Trophoblast cell (in vitro differentiated cells and primary cell): ENCODE results near the gene ALDH16A1.

Experiments used
- DNase-seq, 2 donors: peaks; one replicate each; pipeline ENCODE4 v3.0.0-alpha.2; 2016
- H2AFZ ChIP-seq: 2 replicates; pipeline ENCODE4 v1.6.1; 2013; ENCODE audit warnings: low read length, moderate library complexity, mild to moderate bottlenecking; ENCODE audit not compliant: insufficient read depth, poor library complexity
- H2AK5ac ChIP-seq: 2 replicates; pipeline ENCODE4 v1.6.1; 2013; ENCODE audit warnings: mild to moderate bottlenecking, low read length
- H2BK120ac ChIP-seq: 2 replicates; pipeline ENCODE4 v1.6.1; 2013; ENCODE audit warnings: low read length, mild to moderate bottlenecking, moderate library complexity; ENCODE audit not compliant: insufficient read depth, poor library complexity
- H2BK12ac ChIP-seq: 2 replicates; pipeline ENCODE4 v1.6.1; 2013; ENCODE audit warnings: mild to moderate bottlenecking, low read length, moderate library complexity
- H2BK5ac ChIP-seq: 2 replicates; pipeline ENCODE4 v1.6.1; 2013; ENCODE audit warnings: low read length, low read depth, moderate library complexity, mild to moderate bottlenecking; ENCODE audit not compliant: poor library complexity
- H3K14ac ChIP-seq: 2 replicates; pipeline ENCODE4 v1.6.1; 2013; ENCODE audit warnings: mild to moderate bottlenecking, low read length
- H3K18ac ChIP-seq: 2 replicates; pipeline ENCODE4 v1.6.1; 2013; ENCODE audit warnings: mild to moderate bottlenecking, low read length
- H3K23ac ChIP-seq: 2 replicates; pipeline ENCODE4 v1.6.1; 2013; ENCODE audit warnings: low read length
- H3K27ac ChIP-seq: 2 replicates; pipeline ENCODE4 v1.5.1; 2013; ENCODE audit warnings: low read depth, mild to moderate bottlenecking, inconsistent platforms, low read length, moderate library complexity
- H3K27me3 ChIP-seq: 2 replicates; pipeline ENCODE4 v1.6.1; 2013; ENCODE audit warnings: inconsistent platforms, mild to moderate bottlenecking, low read length, moderate library complexity; ENCODE audit not compliant: insufficient read depth
- H3K36me3 ChIP-seq, 2 experiments: 1 replicate in 1 of 2; 2 replicates in 1 of 2; pipeline ENCODE4 v1.6.1; 2013; ENCODE audit warnings: low read length in 2 of 2, mild to moderate bottlenecking in 2 of 2, moderate library complexity in 1 of 2; ENCODE audit not compliant: insufficient read depth in 2 of 2, control insufficient read depth in 1 of 2
- H3K4ac ChIP-seq: 2 replicates; pipeline ENCODE4 v1.6.1; 2013; ENCODE audit warnings: low read depth, mild to moderate bottlenecking, low read length, moderate library complexity
- H3K4me1 ChIP-seq, 2 experiments: 1 replicate in 1 of 2; 2 replicates in 1 of 2; pipeline ENCODE4 v1.6.1; 2013; ENCODE audit warnings: low read length in 2 of 2, mild to moderate bottlenecking in 2 of 2, moderate library complexity in 1 of 2; ENCODE audit not compliant: insufficient read depth in 2 of 2, control insufficient read depth in 1 of 2
- H3K4me2 ChIP-seq: 2 replicates; pipeline ENCODE4 v1.6.1; 2013; ENCODE audit warnings: inconsistent platforms, mild to moderate bottlenecking, low read length, moderate library complexity
- H3K4me3 ChIP-seq: 2 replicates; pipeline ENCODE4 v1.5.1; 2013; ENCODE audit warnings: mild to moderate bottlenecking, low read depth, low read length, inconsistent platforms
- H3K79me1 ChIP-seq: one replicate; pipeline ENCODE4 v1.6.1; 2013; ENCODE audit warnings: low read length
- H3K79me2 ChIP-seq: 2 replicates; pipeline ENCODE4 v1.6.1; 2013; ENCODE audit warnings: low read length, mild to moderate bottlenecking; ENCODE audit not compliant: control insufficient read depth, insufficient read depth, poor library complexity
- H3K9ac ChIP-seq: 2 replicates; pipeline ENCODE4 v1.6.1; 2013; ENCODE audit warnings: mild to moderate bottlenecking, low read length
- H3K9me3 ChIP-seq: 2 replicates; pipeline ENCODE4 v1.6.1; 2013; ENCODE audit warnings: low read depth, mild to moderate bottlenecking, control low read depth, inconsistent platforms, low read length; ENCODE audit not compliant: insufficient read depth
- H4K12ac ChIP-seq: 2 replicates; pipeline ENCODE4 v1.6.1; 2013; ENCODE audit warnings: low read depth, mild to moderate bottlenecking, low read length, moderate library complexity
- H4K8ac ChIP-seq: 2 replicates; pipeline ENCODE4 v1.6.1; 2013; ENCODE audit warnings: low read depth, mild to moderate bottlenecking, low read length, moderate library complexity
- H4K91ac ChIP-seq: one replicate; pipeline ENCODE4 v1.6.1; 2013; ENCODE audit warnings: low read depth, mild to moderate bottlenecking, low read length, moderate library complexity
- WGBS: extraction: QIAGEN DNeasy Blood & Tissue Kit; methylation state at CpG from one replicate; pipeline ENCODE4 v1.1.7; 2013; ENCODE audit warnings: missing lambda C conversion rate; ENCODE audit not compliant: insufficient read length, insufficient coverage; ENCODE audit errors: extremely low coverage; 5-methylcytosine and 5-hydroxymethylcytosine counted together

Gene ALDH16A1

DNA sequence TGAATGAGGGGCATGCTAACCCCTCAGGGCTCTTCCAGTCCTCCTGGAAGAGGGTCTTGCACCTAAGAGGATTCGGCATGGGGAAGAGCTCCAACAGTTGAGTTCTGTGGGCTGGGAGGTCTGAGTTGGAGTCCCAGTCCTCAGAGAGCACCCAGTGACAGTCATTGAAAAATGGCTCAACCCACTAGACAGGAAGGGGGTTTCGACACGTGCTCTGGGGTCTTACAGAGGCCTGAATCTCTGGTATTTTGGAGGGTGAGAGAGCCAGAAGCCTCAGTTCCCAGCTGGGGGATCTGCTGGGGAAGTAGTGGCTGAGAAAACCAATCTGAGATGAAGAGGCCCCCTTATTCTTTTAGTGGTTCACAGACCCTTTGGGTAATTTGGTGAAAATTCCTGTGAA, 38.8 kb upstream of the ALDH16A1 start:
- no peaks in the 10 kb centered on the region for H3K9me3 ChIP-seq
- no peak overlapping the region for H3K14ac ChIP-seq
- H3K36me3 ChIP-seq, result no peaks in the 10 kb centered on the region
- no peak overlapping the region for H4K8ac ChIP-seq
- no peak for DNase-seq
- no peak overlapping the region for H2BK5ac ChIP-seq
- no peak overlapping the region for H3K27ac ChIP-seq
- no peak overlapping the region for H2AK5ac ChIP-seq
- no peak overlapping the region for H2BK120ac ChIP-seq
- no peak overlapping the region for H3K18ac ChIP-seq
- no peak overlapping the region for H3K4me3 ChIP-seq
- H2BK12ac ChIP-seq, result no peak overlapping the region
- no peak overlapping the region for H4K91ac ChIP-seq
- H3K79me2 ChIP-seq, result no peaks in the 10 kb centered on the region
- H3K9ac ChIP-seq, result no peak overlapping the region
- no peaks in the 10 kb centered on the region for H3K27me3 ChIP-seq
- H3K79me1 ChIP-seq, result no peaks in the 10 kb centered on the region
- no peak overlapping the region for H4K12ac ChIP-seq
- H2AFZ ChIP-seq, result no peak overlapping the region
- H3K4me1 ChIP-seq, result peaks cover 0 to 3% of the 10 kb centered on the region in 2 experiments
- no CpG with 5 or more reads among the region's 3 CpGs for WGBS
- H3K4me2 ChIP-seq, result no peak overlapping the region
- no peak overlapping the region for H3K23ac ChIP-seq
- H3K4ac ChIP-seq, result no peak overlapping the region

DNA sequence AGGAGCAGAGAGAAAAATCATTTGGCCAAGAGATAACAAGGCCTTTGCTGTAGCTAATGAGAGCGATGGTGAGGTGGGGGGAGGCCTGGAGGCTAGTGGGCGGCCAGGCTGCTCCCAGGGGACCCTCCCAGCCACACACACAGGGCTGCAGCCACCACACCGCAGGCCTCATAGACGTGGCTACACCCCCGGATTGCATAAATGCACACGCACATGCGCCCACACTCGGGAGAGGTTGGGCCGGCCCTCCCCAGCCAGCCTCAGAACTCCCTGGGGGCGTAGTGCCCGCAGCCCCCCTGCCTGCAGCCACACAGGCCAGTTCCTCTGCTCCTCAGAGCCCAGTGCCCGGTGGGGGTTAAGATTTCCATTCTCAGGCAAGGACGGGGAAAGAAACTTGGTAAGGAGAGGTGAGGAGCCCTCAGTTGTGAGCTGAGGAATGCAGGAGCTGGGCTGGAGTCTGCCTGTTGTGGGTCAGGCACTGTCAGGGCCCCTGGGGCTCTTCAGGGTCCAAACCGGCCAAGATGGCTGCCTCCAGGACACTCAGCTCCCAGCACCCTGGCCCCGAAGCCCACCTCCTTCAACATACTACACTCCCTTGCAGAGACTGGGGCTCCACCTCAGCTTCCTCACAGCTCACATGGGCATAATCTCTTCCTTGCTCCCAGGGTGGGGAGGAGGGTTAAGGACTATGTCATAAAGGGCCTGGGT, 37.8 kb upstream of the ALDH16A1 start:
- no peak overlapping the region for H3K27ac ChIP-seq
- H3K9me3 ChIP-seq, result no peaks in the 10 kb centered on the region
- H3K18ac ChIP-seq, result no peak overlapping the region

DNA sequence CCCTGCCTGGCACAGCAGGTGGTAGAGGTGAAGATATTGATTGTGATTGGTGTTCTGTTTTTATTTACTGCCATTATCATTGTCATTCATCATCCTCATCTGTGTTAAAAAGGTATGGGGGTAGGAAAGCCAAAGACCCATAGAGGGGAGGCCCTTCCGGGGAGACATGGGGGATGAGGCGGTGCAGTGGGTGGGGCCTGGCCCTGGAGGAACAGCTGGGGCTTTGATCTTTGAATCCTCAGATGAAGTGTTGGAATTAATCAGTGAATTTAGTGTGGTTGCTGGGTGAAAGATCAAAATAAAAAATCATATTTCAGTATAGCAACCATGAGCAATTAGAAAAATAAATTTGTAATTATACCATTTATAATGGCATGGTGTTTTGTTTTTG, 37.2 kb upstream of the ALDH16A1 start:
- Histone ChIP-seq H3K36me3 (no peaks in the 10 kb centered on the region), H2BK120ac (no peak overlapping the region), H2AK5ac (no peak overlapping the region), H3K79me2 (no peaks in the 10 kb centered on the region), H3K27me3 (peaks cover 7% of the 10 kb centered on the region), H3K14ac (no peak overlapping the region), H3K18ac (no peak overlapping the region), H2BK5ac (no peak overlapping the region), H3K23ac (no peak overlapping the region), H3K79me1 (no peaks in the 10 kb centered on the region), H3K4me3 (no peak overlapping the region), H3K4ac (no peak overlapping the region), H2BK12ac (no peak overlapping the region), H3K4me1 (peaks cover 0 to 3% of the 10 kb centered on the region in 2 experiments), H2AFZ (no peak overlapping the region), H4K12ac (no peak overlapping the region), H3K27ac (no peak overlapping the region), H3K9me3 (no peaks in the 10 kb centered on the region), H3K4me2 (no peak overlapping the region), H4K91ac (no peak overlapping the region), H3K9ac (no peak overlapping the region), H4K8ac (no peak overlapping the region)
- no peak for DNase-seq
- no CpG with 5 or more reads among the region's 2 CpGs for WGBS

More for the DNA sequence above, 37.8 kb upstream of the ALDH16A1 start:
- Histone ChIP-seq H2BK5ac (no peak overlapping the region), H3K4me3 (no peak overlapping the region), H3K27me3 (peaks cover 3% of the 10 kb centered on the region), H3K79me2 (no peaks in the 10 kb centered on the region), H4K91ac (no peak overlapping the region), H3K9ac (no peak overlapping the region), H2BK12ac (no peak overlapping the region), H2BK120ac (no peak overlapping the region), H3K14ac (no peak overlapping the region), H3K4me2 (no peak overlapping the region), H3K4me1 (peaks cover 0 to 3% of the 10 kb centered on the region in 2 experiments), H4K12ac (no peak overlapping the region), H3K79me1 (no peaks in the 10 kb centered on the region), H3K36me3 (no peaks in the 10 kb centered on the region), H3K4ac (no peak overlapping the region), H3K23ac (no peak overlapping the region), H2AFZ (no peak overlapping the region), H4K8ac (no peak overlapping the region), H2AK5ac (no peak overlapping the region)
- no CpG with 5 or more reads among the region's 15 CpGs for WGBS
- DNase-seq, result no peak

DNA sequence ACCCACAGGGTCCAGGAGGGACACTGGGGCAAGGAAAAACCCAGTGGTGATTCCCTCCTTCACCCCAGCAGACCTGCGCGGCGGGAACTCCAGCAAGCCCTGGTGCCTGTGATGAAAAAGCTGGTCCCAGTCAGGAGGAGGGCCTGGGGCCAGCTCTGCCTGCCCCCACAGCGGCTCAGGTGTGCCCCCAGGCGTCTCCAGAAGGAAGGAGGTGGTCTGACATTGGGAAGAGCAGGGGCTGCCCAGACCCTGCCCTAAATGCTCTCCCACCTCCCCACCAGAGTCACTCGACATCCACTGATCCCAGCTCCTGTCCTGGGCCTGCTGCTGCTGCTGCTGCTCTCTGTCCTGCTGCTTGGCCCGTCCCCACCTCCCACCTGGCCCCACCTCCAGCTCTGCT, 35.9 kb upstream of the ALDH16A1 start:
- Histone ChIP-seq H3K4me2 (no peak overlapping the region), H3K4ac (no peak overlapping the region), H3K9ac (no peak overlapping the region), H3K23ac (no peak overlapping the region), H2AFZ (no peak overlapping the region), H3K14ac (no peak overlapping the region), H3K9me3 (peaks cover 2% of the 10 kb centered on the region), H3K18ac (no peak overlapping the region), H2BK120ac (no peak overlapping the region), H3K27me3 (peaks cover 18% of the 10 kb centered on the region), H2BK12ac (no peak overlapping the region), H2BK5ac (no peak overlapping the region), H4K91ac (no peak overlapping the region), H3K27ac (no peak overlapping the region), H4K12ac (no peak overlapping the region), H3K4me3 (no peak overlapping the region), H4K8ac (no peak overlapping the region), H3K79me2 (no peaks in the 10 kb centered on the region), H3K4me1 (peaks cover 0 to 6% of the 10 kb centered on the region in 2 experiments), H2AK5ac (no peak overlapping the region), H3K79me1 (no peaks in the 10 kb centered on the region), H3K36me3 (no peaks in the 10 kb centered on the region)
- no CpG with 5 or more reads among the region's 7 CpGs for WGBS
- DNase-seq, result no peak
